ENCODE data around the gene CHRM5.

- TF ChIP-seq, protein P1, sequence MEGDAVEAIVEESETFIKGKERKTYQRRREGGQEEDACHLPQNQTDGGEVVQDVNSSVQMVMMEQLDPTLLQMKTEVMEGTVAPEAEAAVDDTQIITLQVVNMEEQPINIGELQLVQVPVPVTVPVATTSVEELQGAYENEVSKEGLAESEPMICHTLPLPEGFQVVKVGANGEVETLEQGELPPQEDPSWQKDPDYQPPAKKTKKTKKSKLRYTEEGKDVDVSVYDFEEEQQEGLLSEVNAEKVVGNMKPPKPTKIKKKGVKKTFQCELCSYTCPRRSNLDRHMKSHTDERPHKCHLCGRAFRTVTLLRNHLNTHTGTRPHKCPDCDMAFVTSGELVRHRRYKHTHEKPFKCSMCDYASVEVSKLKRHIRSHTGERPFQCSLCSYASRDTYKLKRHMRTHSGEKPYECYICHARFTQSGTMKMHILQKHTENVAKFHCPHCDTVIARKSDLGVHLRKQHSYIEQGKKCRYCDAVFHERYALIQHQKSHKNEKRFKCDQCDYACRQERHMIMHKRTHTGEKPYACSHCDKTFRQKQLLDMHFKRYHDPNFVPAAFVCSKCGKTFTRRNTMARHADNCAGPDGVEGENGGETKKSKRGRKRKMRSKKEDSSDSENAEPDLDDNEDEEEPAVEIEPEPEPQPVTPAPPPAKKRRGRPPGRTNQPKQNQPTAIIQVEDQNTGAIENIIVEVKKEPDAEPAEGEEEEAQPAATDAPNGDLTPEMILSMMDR (IDR thresholded peaks at IDR 0.05): no peak
- no peak for TF ChIP-seq ZFX (IDR thresholded peaks at IDR 0.05; ENCODE audit: borderline replicate concordance)
Observed at GRCh38 chr15:34111488-34111887, 143.2 kb downstream of the CHRM5 start.

Data from 22Rv1 (cell line).